Heart left ventricle (tissue), 13 donors: Measurements from ENCODE around the gene CORO1C.

Experiments used
- CTCF ChIP-seq, 12 donors: fragments of 200-600 bp; sonication (generic) in 4 of 12; IDR thresholded peaks; one replicate each; pipeline versions ENCODE4 v1.5.0 to v1.8.0; 2018 to 2022; ENCODE audit warnings: antibody characterized with exemption in 12 of 12, mild to moderate bottlenecking in 5 of 12
- POLR2A ChIP-seq, 2 donors: fragments of 450-650 bp; IDR thresholded peaks; one replicate each; pipeline ENCODE4 v1.6.1; 2017; ENCODE audit warnings: antibody characterized with exemption in 2 of 2, mild to moderate bottlenecking in 2 of 2, moderate library complexity in 2 of 2
- donor health status: ischemic (EF 13 %, LVEDD 7.1; RV severe dilation, severe dysfunction).
- donor health status: DM: no; HTN: yes; CAD: no.
- donor health status: DM: no; HTN: no; CAD: no.
- donor health status: ischemic (EF 25% LVEDD 6.9; RV normal size, moderate dysfunction).
- donor health status: ischemic (EF 25% LVEDD 5.7; RV mildly dilated, moderate dysfunction).
- donor health status: ischemic (EF 35%, LVEDD 5.7; RV mildly dilated, moderate dysfunction).
- donor health status: nonischemic (EF 11% LVEDD 7.7; RV severe dilation, severe dysfunction).
- donor health status: DM: yes; HTN: yes; CAD: no.
- donor health status: PGD.
- donor health status: ischemic (EF 29% LVEDD 5.4; RV normal size, mild dysfunction).
- donor health status: nonischemic (EF 23%, LVEDD 6.1; RV moderate dilation, normal function).

DNA sequence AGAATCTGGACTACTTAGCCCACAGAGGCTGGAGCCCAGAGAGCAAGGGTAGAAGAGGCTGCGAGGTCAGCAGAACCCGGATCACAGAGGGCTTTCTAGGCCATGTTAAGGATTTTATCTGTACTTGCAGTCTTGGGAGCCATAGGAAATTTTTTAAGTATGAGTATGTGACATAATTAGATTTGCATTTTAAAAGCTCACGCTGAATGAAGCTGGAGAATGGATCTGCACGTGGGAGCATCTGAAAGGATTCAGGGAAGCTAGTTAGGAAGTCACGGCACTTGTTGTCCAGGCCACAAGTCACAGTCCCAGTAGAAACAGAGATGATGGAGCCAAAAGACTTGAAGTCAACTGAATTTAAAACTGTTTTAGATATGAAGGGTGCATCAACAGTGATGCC is 14.1 kb downstream of the CORO1C start:
- no peak for TF ChIP-seq POLR2A (IDR thresholded peaks at IDR 0.05)
- no peak for TF ChIP-seq CTCF (IDR thresholded peaks at IDR 0.05)
